ENCODE measurements around the gene C1orf159.
A peak's percentile ranks its signal among the peaks of the same experiment; 100 is the strongest.

Gene C1orf159

DNA sequence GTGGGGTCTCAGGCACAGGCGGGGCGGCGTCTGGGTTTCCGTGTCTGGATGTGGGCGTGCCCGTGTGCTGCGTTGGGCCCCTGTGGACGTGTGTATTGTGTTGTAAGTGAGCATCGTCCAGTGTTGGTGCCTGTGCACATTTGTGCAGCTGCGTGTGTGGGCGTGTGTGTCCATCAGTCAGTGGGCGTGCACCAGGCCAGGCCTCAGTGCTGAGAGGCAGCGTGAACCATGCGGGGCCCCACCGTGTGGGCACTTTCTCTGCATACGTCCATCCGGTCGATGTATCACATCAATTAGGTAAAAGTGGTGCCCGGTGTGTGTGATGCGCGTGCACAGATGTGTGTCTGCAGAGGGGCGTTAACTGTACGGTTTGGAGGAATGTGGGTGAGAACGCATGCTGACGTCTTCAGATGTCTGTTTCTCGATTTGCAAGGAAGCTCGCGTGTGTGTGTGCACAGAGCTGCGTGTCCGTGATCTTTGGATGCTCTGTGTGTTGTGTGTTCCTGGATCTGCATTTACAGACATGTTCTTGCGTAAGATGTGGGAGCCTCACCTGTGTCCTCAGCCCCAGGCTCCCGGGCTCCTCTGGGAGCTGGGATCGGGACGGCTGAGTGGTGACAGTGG lies 71.3 kb downstream of the C1orf159 start:
- Mint-ChIP-seq H3K4me3 (no peak overlapping the region), H3K36me3 (ENCODE audit: low read depth) (peaks cover 79% of the 10 kb centered on the region), H3K27ac (no peak overlapping the region), H3K27me3 (peaks cover 28% of the 10 kb centered on the region), H3K9me3 (no peaks in the 10 kb centered on the region), H3K4me1 (ENCODE audit: low read depth) (peaks cover 8% of the 10 kb centered on the region)
- intact Hi-C loops (cut with micrococcal nuclease) = no loop called here

DNA sequence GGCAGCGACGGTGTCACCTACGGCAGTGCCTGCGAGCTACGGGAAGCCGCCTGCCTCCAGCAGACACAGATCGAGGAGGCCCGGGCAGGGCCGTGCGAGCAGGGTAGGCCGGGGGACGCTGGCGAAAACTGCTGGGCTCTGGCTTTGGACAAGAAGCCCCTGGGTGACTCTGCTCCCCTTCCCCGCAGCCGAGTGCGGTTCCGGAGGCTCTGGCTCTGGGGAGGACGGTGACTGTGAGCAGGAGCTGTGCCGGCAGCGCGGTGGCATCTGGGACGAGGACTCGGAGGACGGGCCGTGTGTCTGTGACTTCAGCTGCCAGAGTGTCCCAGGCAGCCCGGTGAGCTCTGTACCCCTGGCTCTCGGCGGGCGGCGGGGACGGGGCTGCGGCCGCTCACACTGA lies 72.0 kb downstream of the C1orf159 start:
- no peak overlapping the region for H3K4me3 Mint-ChIP-seq
- no peak overlapping the region for H3K27ac Mint-ChIP-seq
- H3K4me1 Mint-ChIP-seq (ENCODE audit: low read depth) = peaks cover 15% of the 10 kb centered on the region
- intact Hi-C loops (cut with micrococcal nuclease) = no loop called here
- H3K27me3 Mint-ChIP-seq = peaks cover 34% of the 10 kb centered on the region
- peaks cover 74% of the 10 kb centered on the region for H3K36me3 Mint-ChIP-seq (ENCODE audit: low read depth)
- H3K9me3 Mint-ChIP-seq = no peaks in the 10 kb centered on the region

- intact Hi-C loops (cut with micrococcal nuclease) = no loop called here
- no peak overlapping the region for H3K4me3 Mint-ChIP-seq
- H3K27ac Mint-ChIP-seq = no peak overlapping the region
- peaks cover 39% of the 10 kb centered on the region for H3K27me3 Mint-ChIP-seq
- no peaks in the 10 kb centered on the region for H3K9me3 Mint-ChIP-seq
- H3K36me3 Mint-ChIP-seq (ENCODE audit: low read depth) = peaks cover 72% of the 10 kb centered on the region
- H3K4me1 Mint-ChIP-seq (ENCODE audit: low read depth) = peaks cover 20% of the 10 kb centered on the region
These were observed 72.5 kb downstream of the C1orf159 start for GRCh38 chr1:1043411-1043810.

GRCh38 chr1:1042835-1043234 lies 73.1 kb downstream of the C1orf159 start:
- H3K27ac Mint-ChIP-seq = no peak overlapping the region
- peaks cover 45% of the 10 kb centered on the region for H3K27me3 Mint-ChIP-seq
- peaks cover 66% of the 10 kb centered on the region for H3K36me3 Mint-ChIP-seq (ENCODE audit: low read depth)
- no peaks in the 10 kb centered on the region for H3K9me3 Mint-ChIP-seq
- intact Hi-C loops (cut with micrococcal nuclease) = no loop called here
- peak overlapping the region; percentile 20 for H3K4me3 Mint-ChIP-seq
- peaks cover 26% of the 10 kb centered on the region for H3K4me1 Mint-ChIP-seq (ENCODE audit: low read depth)

DNA sequence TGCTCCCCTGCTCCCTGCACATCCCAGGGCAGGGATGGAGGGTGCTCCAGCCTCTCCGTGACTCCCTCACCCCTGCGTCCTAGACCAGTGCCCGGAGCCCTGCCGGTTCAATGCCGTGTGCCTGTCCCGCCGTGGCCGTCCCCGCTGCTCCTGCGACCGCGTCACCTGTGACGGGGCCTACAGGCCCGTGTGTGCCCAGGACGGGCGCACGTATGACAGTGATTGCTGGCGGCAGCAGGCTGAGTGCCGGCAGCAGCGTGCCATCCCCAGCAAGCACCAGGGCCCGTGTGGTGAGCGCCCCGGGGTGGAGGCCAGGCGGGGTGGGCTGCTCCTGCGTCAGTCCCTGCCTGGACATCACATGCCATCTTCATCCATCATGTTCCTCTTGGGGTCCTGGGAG lies 74.0 kb downstream of the C1orf159 start:
- Mint-ChIP-seq H3K27ac (no peak overlapping the region), H3K27me3 (peaks cover 54% of the 10 kb centered on the region), H3K4me3 (no peak overlapping the region), H3K4me1 (ENCODE audit: low read depth) (peaks cover 28% of the 10 kb centered on the region), H3K36me3 (ENCODE audit: low read depth) (peaks cover 57% of the 10 kb centered on the region), H3K9me3 (no peaks in the 10 kb centered on the region)
- intact Hi-C loops (cut with micrococcal nuclease) = no loop called here

GRCh38 chr1:1041092-1041523 lies 74.8 kb downstream of the C1orf159 start:
- Mint-ChIP-seq H3K9me3 (no peaks in the 10 kb centered on the region), H3K27me3 (peaks cover 62% of the 10 kb centered on the region), H3K27ac (no peak overlapping the region), H3K4me1 (ENCODE audit: low read depth) (peaks cover 28% of the 10 kb centered on the region), H3K4me3 (no peak overlapping the region), H3K36me3 (ENCODE audit: low read depth) (peaks cover 57% of the 10 kb centered on the region)
- intact Hi-C loops (cut with micrococcal nuclease) = no loop called here

DNA sequence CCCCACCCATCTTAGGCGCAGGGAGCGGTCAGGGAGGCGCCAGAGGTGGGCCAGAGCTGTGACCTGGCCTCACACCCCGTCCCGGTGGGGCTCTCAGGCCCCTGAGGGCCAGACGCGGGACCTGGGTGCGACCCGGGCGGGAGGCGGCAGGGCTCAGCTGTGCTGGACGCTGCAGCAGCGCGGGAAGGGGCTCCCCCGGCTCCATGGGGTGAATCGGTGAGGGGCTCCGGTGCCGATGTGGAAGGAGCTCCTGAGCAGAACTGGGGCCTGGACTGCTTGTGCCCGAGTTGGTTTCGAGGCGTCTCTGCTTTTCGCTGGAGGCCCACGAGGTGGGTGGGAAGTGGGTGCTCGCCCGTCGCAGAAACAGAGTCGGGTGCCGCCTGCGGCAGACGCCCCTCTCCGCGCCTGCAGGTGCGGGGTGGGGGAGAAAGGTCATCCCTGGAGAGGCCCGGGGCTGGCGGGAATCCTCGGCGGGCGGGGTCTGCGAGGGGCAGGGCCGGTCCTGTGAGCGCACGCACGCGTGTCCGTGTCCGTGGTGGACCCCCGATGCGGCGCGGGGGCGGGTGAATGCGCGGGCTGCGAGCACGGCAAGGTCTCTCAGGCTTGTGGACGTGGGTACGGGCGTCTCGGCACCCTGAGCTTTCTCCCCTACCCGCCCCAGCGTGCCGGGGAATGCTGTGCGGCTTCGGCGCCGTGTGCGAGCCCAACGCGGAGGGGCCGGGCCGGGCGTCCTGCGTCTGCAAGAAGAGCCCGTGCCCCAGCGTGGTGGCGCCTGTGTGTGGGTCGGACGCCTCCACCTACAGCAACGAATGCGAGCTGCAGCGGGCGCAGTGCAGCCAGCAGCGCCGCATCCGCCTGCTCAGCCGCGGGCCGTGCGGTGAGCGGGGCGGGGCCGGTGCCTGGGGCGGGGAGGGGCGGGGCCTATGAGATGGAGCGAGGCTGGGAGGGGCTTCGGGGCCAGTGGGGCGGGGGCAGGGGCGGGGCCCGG lies 75.6 kb downstream of the C1orf159 start:
- peak overlapping the region; percentile 59 for H3K4me3 Mint-ChIP-seq
- intact Hi-C loops (cut with micrococcal nuclease) = no loop called here
- H3K27me3 Mint-ChIP-seq = peaks cover 70% of the 10 kb centered on the region
- H3K36me3 Mint-ChIP-seq (ENCODE audit: low read depth) = peaks cover 57% of the 10 kb centered on the region
- peak overlapping the region; percentile 11 for H3K27ac Mint-ChIP-seq
- H3K9me3 Mint-ChIP-seq = no peaks in the 10 kb centered on the region
- H3K4me1 Mint-ChIP-seq (ENCODE audit: low read depth) = peaks cover 36% of the 10 kb centered on the region

GRCh38 chr1:1039145-1039910 lies 76.6 kb downstream of the C1orf159 start:
- peak overlapping the region; percentile 59 for H3K4me3 Mint-ChIP-seq
- peak overlapping the region; percentile 11 for H3K27ac Mint-ChIP-seq
- intact Hi-C loops (cut with micrococcal nuclease) = no loop called here
- peaks cover 38% of the 10 kb centered on the region for H3K4me1 Mint-ChIP-seq (ENCODE audit: low read depth)
- no peaks in the 10 kb centered on the region for H3K9me3 Mint-ChIP-seq
- peaks cover 79% of the 10 kb centered on the region for H3K27me3 Mint-ChIP-seq
- H3K36me3 Mint-ChIP-seq (ENCODE audit: low read depth) = peaks cover 52% of the 10 kb centered on the region

- intact Hi-C loops (cut with micrococcal nuclease) = no loop called here
- H3K27ac Mint-ChIP-seq = peak overlapping the region; percentile 11
- H3K36me3 Mint-ChIP-seq (ENCODE audit: low read depth) = peaks cover 45% of the 10 kb centered on the region
- H3K9me3 Mint-ChIP-seq = no peaks in the 10 kb centered on the region
- peak overlapping the region; percentile 50 for H3K4me3 Mint-ChIP-seq
- H3K27me3 Mint-ChIP-seq = peaks cover 83% of the 10 kb centered on the region
- peaks cover 38% of the 10 kb centered on the region for H3K4me1 Mint-ChIP-seq (ENCODE audit: low read depth)
These were observed 77.2 kb downstream of the C1orf159 start for GRCh38 chr1:1038694-1039093.

- H3K27ac Mint-ChIP-seq = peak overlapping the region; percentile 11
- intact Hi-C loops (cut with micrococcal nuclease) = no loop called here
- H3K4me1 Mint-ChIP-seq (ENCODE audit: low read depth) = peaks cover 39% of the 10 kb centered on the region
- H3K9me3 Mint-ChIP-seq = no peaks in the 10 kb centered on the region
- peaks cover 80% of the 10 kb centered on the region for H3K27me3 Mint-ChIP-seq
- H3K4me3 Mint-ChIP-seq = no peak overlapping the region
- H3K36me3 Mint-ChIP-seq (ENCODE audit: low read depth) = peaks cover 35% of the 10 kb centered on the region
These were observed 78.2 kb downstream of the C1orf159 start for GRCh38 chr1:1037366-1038327.

DNA sequence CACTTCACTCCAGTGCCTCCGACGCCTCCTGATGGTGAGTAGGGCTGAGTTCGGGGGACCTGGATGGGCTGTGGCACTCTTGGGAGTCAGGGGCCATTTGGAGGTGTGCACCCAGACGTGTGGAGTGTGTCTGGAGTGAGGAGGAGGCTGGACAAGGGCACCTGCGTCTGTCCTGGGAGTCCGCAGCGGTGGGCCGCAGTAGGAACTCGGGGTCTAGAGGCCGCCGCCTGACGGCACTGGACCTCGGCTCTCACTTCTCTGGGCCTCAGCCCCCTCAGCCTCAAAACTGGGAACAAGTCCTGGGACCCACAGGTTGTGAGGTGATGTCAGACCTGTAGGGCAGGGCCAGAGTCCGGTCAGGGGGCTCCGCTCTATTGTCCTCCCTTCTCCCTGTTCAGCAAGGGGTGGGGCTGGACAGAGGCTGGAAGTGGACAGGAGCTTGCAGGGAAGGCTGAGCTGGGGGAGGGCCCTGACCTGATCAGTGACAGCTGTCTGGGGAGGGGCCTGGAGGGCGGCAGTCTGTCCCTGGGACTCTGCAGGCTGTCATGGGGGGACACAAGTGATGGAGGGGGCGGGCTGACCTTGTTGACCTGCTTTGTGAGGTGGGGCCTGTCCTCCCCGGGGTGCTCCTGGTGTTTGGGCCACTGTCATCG lies 80.5 kb downstream of the C1orf159 start:
- Mint-ChIP-seq H3K36me3 (ENCODE audit: low read depth) (peaks cover 21% of the 10 kb centered on the region), H3K9me3 (no peaks in the 10 kb centered on the region), H3K4me3 (no peak overlapping the region), H3K27me3 (peaks cover 66% of the 10 kb centered on the region), H3K27ac (no peak overlapping the region), H3K4me1 (ENCODE audit: low read depth) (peaks cover 48% of the 10 kb centered on the region)
- intact Hi-C loops (cut with micrococcal nuclease) = no loop called here

GRCh38 chr1:1034439-1034781 lies 81.5 kb downstream of the C1orf159 start:
- no peaks in the 10 kb centered on the region for H3K9me3 Mint-ChIP-seq
- H3K4me3 Mint-ChIP-seq = peak overlapping the region; percentile 62
- peaks cover 56% of the 10 kb centered on the region for H3K27me3 Mint-ChIP-seq
- intact Hi-C loops (cut with micrococcal nuclease) = no loop called here
- peaks cover 21% of the 10 kb centered on the region for H3K36me3 Mint-ChIP-seq (ENCODE audit: low read depth)
- no peak overlapping the region for H3K27ac Mint-ChIP-seq
- peaks cover 38% of the 10 kb centered on the region for H3K4me1 Mint-ChIP-seq (ENCODE audit: low read depth)
